GM12874 (cell line): Measurements from ENCODE around the gene COPS2.

Source experiments
- CTCF ChIP-seq: IDR thresholded peaks from 2 replicates; pipeline ENCODE4 v1.5.1; 2011; ENCODE audit warnings: low read depth, mild to moderate bottlenecking, control low read depth, low read length, moderate library complexity; ENCODE audit not compliant: insufficient read depth

The COPS2 gene

GRCh38 chr15:49187549-49188245 is 32.3 kb upstream of the COPS2 start:
- no peak for TF ChIP-seq CTCF

- no peak for TF ChIP-seq CTCF
These were observed 30.1 kb upstream of the COPS2 start for GRCh38 chr15:49185473-49185872.

- TF ChIP-seq CTCF = no peak
These were observed 26.7 kb upstream of the COPS2 start for GRCh38 chr15:49182128-49182527.

- TF ChIP-seq CTCF = no peak
These were observed 24.2 kb upstream of the COPS2 start for GRCh38 chr15:49179433-49180190.

GRCh38 chr15:49178497-49178896 is 23.1 kb upstream of the COPS2 start:
- TF ChIP-seq CTCF = no peak

GRCh38 chr15:49174902-49175301 is 19.5 kb upstream of the COPS2 start:
- no peak for TF ChIP-seq CTCF

- no peak for TF ChIP-seq CTCF
These were observed 16.4 kb upstream of the COPS2 start for GRCh38 chr15:49171790-49172189.
